ENCODE data around the gene LEF1. TPM values are rescaled to one million over a fixed set of nuclear protein-coding genes. Genes with fewer than 3 reads are reported as not detected.
A peak's percentile ranks its signal among the peaks of the same experiment; 100 is the strongest.

LEF1 gene
- total and polyA plus RNA-seq, 4 experiments from 2014 or later, result 307 to 399 (median 372) TPM

DNA sequence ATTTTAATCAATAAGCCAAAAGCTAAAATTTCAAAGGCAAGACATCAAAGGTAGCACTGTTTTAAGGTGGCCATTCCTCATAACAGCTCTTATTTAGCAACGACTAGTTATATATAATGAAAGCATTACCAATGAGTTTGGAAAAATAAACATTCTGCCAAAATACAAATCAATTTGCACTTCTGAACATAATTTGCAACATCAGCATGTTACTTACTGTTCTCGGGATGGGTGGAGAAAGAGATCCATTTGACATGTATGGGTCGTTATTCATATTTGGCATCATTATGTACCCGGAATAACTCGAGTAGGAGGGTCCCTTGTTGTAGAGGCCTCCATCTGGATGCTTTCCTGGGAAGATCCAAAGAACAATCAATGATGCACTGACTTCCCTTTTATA lies 5.4 kb downstream of the LEF1 start:
- no peak for DNase-seq
- Histone ChIP-seq H3K27me3 (ENCODE audit: insufficient read depth, low read length) (no peaks in the 10 kb centered on the region), H3K4me1 (ENCODE audit: insufficient read depth, low read length) (peaks cover 52% of the 10 kb centered on the region), H3K9me3 (ENCODE audit: control insufficient read depth in 1 of 2, low read length in 2 of 2) (no peaks in the 10 kb centered on the region), H3K36me3 (ENCODE audit: insufficient read depth, low read length) (peaks cover 3% of the 10 kb centered on the region), H3K4me3 (ENCODE audit: low read length in 2 of 2) (peak overlapping the region; percentile 32 to 81), H3K27ac (ENCODE audit: low read depth, low read length) (peak overlapping the region; percentile 43)
- POLR2A ChIA-PET (ENCODE audit: partially characterized antibody), result interaction anchor here (0.7 to 19.9 kb wide), 8 partner anchors 9 to 192 kb away, joined by 3 to 460 read pairs (median 5); no protein-coding TSS in a partner anchor
- peak overlapping the region; percentile 11 to 88 (median 76) for H3K27ac Mint-ChIP-seq
- peak overlapping the region; percentile 82 to 100 (median 98) for H3K4me3 Mint-ChIP-seq
- intact Hi-C loops (cut with micrococcal nuclease), result no loop called here
- CTCF ChIA-PET (ENCODE audit: partially characterized antibody), result interaction anchor here (1.4 to 8.6 kb wide), 3 partner anchors 8 to 107 kb away, joined by 3 to 64 read pairs (median 4); no protein-coding TSS in a partner anchor
- H3K27me3 Mint-ChIP-seq, result peaks cover 0 to 6% of the 10 kb centered on the region in 2 donors
- H3K9me3 Mint-ChIP-seq, result peaks cover 0 to 2% (median 0%) of the 10 kb centered on the region in 8 donors
- peaks cover 19 to 80% (median 34%) of the 10 kb centered on the region in 4 donors for H3K4me1 Mint-ChIP-seq
- peaks cover 40 to 71% of the 10 kb centered on the region in 2 donors for H3K36me3 Mint-ChIP-seq

- Mint-ChIP-seq H3K9me3 (peaks cover 0 to 2% (median 0%) of the 10 kb centered on the region in 8 donors), H3K36me3 (peaks cover 43 to 68% of the 10 kb centered on the region in 2 donors), H3K27me3 (no peaks in the 10 kb centered on the region), H3K27ac (peak overlapping the region; percentile 19 to 89 (median 75)), H3K4me1 (peaks cover 30 to 84% (median 47%) of the 10 kb centered on the region in 4 donors), H3K4me3 (peak overlapping the region; percentile 85 to 98 (median 88))
- intact Hi-C loops (cut with micrococcal nuclease), result loop anchor here (1.0 to 2.0 kb wide), 2 partner anchors 8 to 16 kb away; no protein-coding TSS in a partner anchor
- Histone ChIP-seq H3K9me3 (ENCODE audit: control insufficient read depth in 1 of 2, low read length in 2 of 2) (no peaks in the 10 kb centered on the region), H3K4me1 (ENCODE audit: insufficient read depth, low read length) (peaks cover 77% of the 10 kb centered on the region), H3K27ac (ENCODE audit: low read depth, low read length) (peak overlapping the region; percentile 27), H3K27me3 (ENCODE audit: insufficient read depth, low read length) (no peaks in the 10 kb centered on the region), H3K36me3 (ENCODE audit: insufficient read depth, low read length) (peaks cover 3% of the 10 kb centered on the region), H3K4me3 (ENCODE audit: low read length in 2 of 2) (peak overlapping the region; percentile 19 to 81)
- DNase-seq, result peak; percentile 38 to 50 (median 47)
- POLR2A ChIA-PET (ENCODE audit: partially characterized antibody), result interaction anchor here (0.9 to 19.9 kb wide), 11 partner anchors 9 to 195 kb away, joined by 3 to 460 read pairs (median 4); partner anchors contain the start of gene LEF1
- CTCF ChIA-PET (ENCODE audit: partially characterized antibody), result interaction anchor here (1.0 to 8.6 kb wide), 5 partner anchors 26 to 117 kb away, joined by 3 to 64 read pairs (median 3); no protein-coding TSS in a partner anchor
Measured at GRCh38 chr4:108160741-108161352, 7.9 kb downstream of the LEF1 start.

GRCh38 chr4:108159845-108160244 lies 8.9 kb downstream of the LEF1 start:
- H3K27me3 ChIP-seq (ENCODE audit: insufficient read depth, low read length), result no peaks in the 10 kb centered on the region
- peaks cover 87% of the 10 kb centered on the region for H3K4me1 ChIP-seq (ENCODE audit: insufficient read depth, low read length)
- H3K4me3 Mint-ChIP-seq, result peak overlapping the region; percentile 85 to 98 (median 88)
- H3K27ac Mint-ChIP-seq, result peak overlapping the region; percentile 13 to 89 (median 79)
- intact Hi-C loops (cut with micrococcal nuclease), result loop anchor here (1.0 to 2.0 kb wide), 2 partner anchors 9 to 15 kb away; no protein-coding TSS in a partner anchor
- peaks cover 38 to 84% (median 56%) of the 10 kb centered on the region in 4 donors for H3K4me1 Mint-ChIP-seq
- H3K9me3 ChIP-seq (ENCODE audit: control insufficient read depth in 1 of 2, low read length in 2 of 2), result no peaks in the 10 kb centered on the region
- peak overlapping the region in 1 of 2 donors; percentile 81 for H3K4me3 ChIP-seq (ENCODE audit: low read length in 2 of 2)
- POLR2A ChIA-PET (ENCODE audit: partially characterized antibody), result interaction anchor here (0.6 to 19.9 kb wide), 14 partner anchors 8 to 460 kb away, joined by 3 to 460 read pairs (median 4); partner anchors contain the start of genes LEF1 and RPL34
- H3K27ac ChIP-seq (ENCODE audit: low read depth, low read length), result peak overlapping the region; percentile 27
- H3K36me3 Mint-ChIP-seq, result peaks cover 39 to 68% of the 10 kb centered on the region in 2 donors
- H3K9me3 Mint-ChIP-seq, result no peaks in the 10 kb centered on the region
- peak in 1 of 5 donors; percentile 25 for DNase-seq
- H3K36me3 ChIP-seq (ENCODE audit: insufficient read depth, low read length), result peaks cover 3% of the 10 kb centered on the region
- H3K27me3 Mint-ChIP-seq, result no peaks in the 10 kb centered on the region
- CTCF ChIA-PET (ENCODE audit: partially characterized antibody), result interaction anchor here (0.8 to 8.6 kb wide), 8 partner anchors 9 to 412 kb away, joined by 3 to 64 read pairs (median 4); partner anchors contain the start of gene LEF1

DNA sequence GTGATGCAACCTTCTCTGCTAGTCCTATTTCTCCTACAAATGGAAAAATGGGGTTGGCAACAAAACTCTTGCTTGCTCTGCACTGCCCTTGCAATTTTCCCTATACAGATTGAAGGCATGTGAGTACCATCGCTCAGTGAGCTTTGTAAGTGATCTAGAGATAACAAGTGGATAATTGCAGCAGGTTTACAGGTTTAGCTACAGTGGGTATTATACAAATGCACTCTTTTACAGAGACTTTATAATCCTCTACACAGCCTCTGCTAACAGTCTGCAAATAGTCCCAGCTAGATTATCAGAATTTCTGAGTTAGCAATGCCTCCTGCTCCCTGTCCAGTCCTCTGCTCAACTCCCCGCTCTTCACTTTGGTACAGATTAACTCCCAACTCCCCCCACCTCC lies 11.1 kb downstream of the LEF1 start:
- H3K36me3 ChIP-seq (ENCODE audit: insufficient read depth, low read length), result peaks cover 3% of the 10 kb centered on the region
- ChIA-PET POLR2A (ENCODE audit: partially characterized antibody) (interaction anchor here (1.3 to 19.9 kb wide), 6 partner anchors 8 to 462 kb away, joined by 3 to 460 read pairs (median 8); partner anchors contain the start of genes LEF1 and RPL34), CTCF (ENCODE audit: partially characterized antibody) (interaction anchor here (0.8 to 8.6 kb wide), 4 partner anchors 11 to 413 kb away, joined by 3 to 64 read pairs (median 4); partner anchors contain the start of gene LEF1)
- H3K4me3 ChIP-seq (ENCODE audit: low read length in 2 of 2), result peak overlapping the region in 1 of 2 donors; percentile 29
- H3K4me1 ChIP-seq (ENCODE audit: insufficient read depth, low read length), result peaks cover 100% of the 10 kb centered on the region
- H3K9me3 ChIP-seq (ENCODE audit: control insufficient read depth in 1 of 2, low read length in 2 of 2), result no peaks in the 10 kb centered on the region
- no peak for DNase-seq
- H3K36me3 Mint-ChIP-seq, result peaks cover 30 to 63% of the 10 kb centered on the region in 2 donors
- peak overlapping the region; percentile 15 to 84 (median 51) for H3K27ac Mint-ChIP-seq
- H3K4me1 Mint-ChIP-seq, result peaks cover 45 to 76% (median 60%) of the 10 kb centered on the region in 4 donors
- H3K27me3 ChIP-seq (ENCODE audit: insufficient read depth, low read length), result no peaks in the 10 kb centered on the region
- H3K27ac ChIP-seq (ENCODE audit: low read depth, low read length), result no peak overlapping the region
- H3K27me3 Mint-ChIP-seq, result no peaks in the 10 kb centered on the region
- peak overlapping the region; percentile 57 to 90 (median 72) for H3K4me3 Mint-ChIP-seq
- H3K9me3 Mint-ChIP-seq, result no peaks in the 10 kb centered on the region
- intact Hi-C loops (cut with micrococcal nuclease), result loop anchor here (1.0 kb wide), 1 partner anchor 8 kb away; no protein-coding TSS in a partner anchor

- H3K36me3 Mint-ChIP-seq, result peaks cover 35 to 67% of the 10 kb centered on the region in 2 donors
- H3K36me3 ChIP-seq (ENCODE audit: insufficient read depth, low read length), result peaks cover 5% of the 10 kb centered on the region
Measured at GRCh38 chr4:108156391-108156790, 12.3 kb downstream of the LEF1 start.

DNA sequence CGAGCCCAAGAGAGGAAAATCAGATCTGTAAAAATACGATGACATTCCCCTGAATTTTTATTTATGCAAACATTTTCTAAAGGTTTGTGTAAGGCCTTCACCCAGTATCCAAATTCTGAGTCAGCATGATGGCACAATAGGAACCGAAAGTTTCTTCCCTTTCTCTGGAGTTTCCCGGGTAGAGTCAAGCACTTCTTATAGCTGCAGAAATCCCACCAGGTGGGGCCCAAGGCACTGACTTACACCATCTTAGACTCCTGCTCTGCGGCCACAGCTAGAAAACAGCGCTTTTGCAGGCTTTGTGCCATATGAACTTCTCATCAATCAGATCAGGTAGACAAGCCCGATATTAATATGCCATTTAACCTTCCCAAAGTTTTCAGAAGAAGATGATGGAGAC lies 13.4 kb downstream of the LEF1 start:
- intact Hi-C loops (cut with micrococcal nuclease), result loop anchor here (1.0 kb wide), 2 partner anchors 8 to 125 kb away; no protein-coding TSS in a partner anchor
- H3K27me3 Mint-ChIP-seq, result no peaks in the 10 kb centered on the region
- Histone ChIP-seq H3K36me3 (ENCODE audit: insufficient read depth, low read length) (peaks cover 9% of the 10 kb centered on the region), H3K27me3 (ENCODE audit: insufficient read depth, low read length) (no peaks in the 10 kb centered on the region), H3K4me1 (ENCODE audit: insufficient read depth, low read length) (peaks cover 100% of the 10 kb centered on the region), H3K9me3 (ENCODE audit: control insufficient read depth in 1 of 2, low read length in 2 of 2) (no peaks in the 10 kb centered on the region), H3K4me3 (ENCODE audit: low read length in 2 of 2) (no peak overlapping the region), H3K27ac (ENCODE audit: low read depth, low read length) (no peak overlapping the region)
- H3K4me1 Mint-ChIP-seq, result peaks cover 54 to 80% (median 69%) of the 10 kb centered on the region in 4 donors
- ChIA-PET CTCF (ENCODE audit: partially characterized antibody) (interaction anchor here (0.9 to 1.7 kb wide), 11 partner anchors 9 to 338 kb away, joined by 3 to 6 read pairs (median 4); partner anchors contain the start of gene LEF1), POLR2A (ENCODE audit: partially characterized antibody) (interaction anchor here (0.7 to 19.9 kb wide), 5 partner anchors 9 to 417 kb away, joined by 3 to 460 read pairs (median 4); partner anchors contain the start of gene LEF1)
- H3K4me3 Mint-ChIP-seq, result peak overlapping the region; percentile 26 to 84 (median 72)
- DNase-seq, result peak in 1 of 5 donors; percentile 56
- H3K36me3 Mint-ChIP-seq, result peaks cover 40 to 66% of the 10 kb centered on the region in 2 donors
- peak overlapping the region; percentile 33 to 89 (median 52) for H3K27ac Mint-ChIP-seq
- peaks cover 0 to 2% (median 0%) of the 10 kb centered on the region in 8 donors for H3K9me3 Mint-ChIP-seq

More at GRCh38 chr4:108156391-108156790, 12.3 kb downstream of the LEF1 start:
- Histone ChIP-seq H3K4me1 (ENCODE audit: insufficient read depth, low read length) (peaks cover 100% of the 10 kb centered on the region), H3K27me3 (ENCODE audit: insufficient read depth, low read length) (no peaks in the 10 kb centered on the region), H3K9me3 (ENCODE audit: control insufficient read depth in 1 of 2, low read length in 2 of 2) (no peaks in the 10 kb centered on the region), H3K27ac (ENCODE audit: low read depth, low read length) (no peak overlapping the region), H3K4me3 (ENCODE audit: low read length in 2 of 2) (no peak overlapping the region)
- DNase-seq, result no peak
- Mint-ChIP-seq H3K27me3 (no peaks in the 10 kb centered on the region), H3K9me3 (peaks cover 0 to 2% (median 0%) of the 10 kb centered on the region in 8 donors), H3K27ac (peak overlapping the region in 4 of 7 donors; percentile 30 to 84 (median 38)), H3K4me3 (peak overlapping the region in 6 of 8 donors; percentile 26 to 90 (median 74)), H3K4me1 (peaks cover 50 to 80% (median 69%) of the 10 kb centered on the region in 4 donors)
- CTCF ChIA-PET (ENCODE audit: partially characterized antibody), result interaction anchor here (0.7 to 8.6 kb wide), 8 partner anchors 8 to 475 kb away, joined by 3 to 64 read pairs (median 3); partner anchors contain the start of gene LEF1
- intact Hi-C loops (cut with micrococcal nuclease), result no loop called here
- POLR2A ChIA-PET (ENCODE audit: partially characterized antibody), result interaction anchor here (1.3 to 19.9 kb wide), 3 partner anchors 13 to 102 kb away, joined by 4 to 460 read pairs (median 122); partner anchors contain the start of gene LEF1

Measured in CD4-positive, alpha-beta memory T cell (primary cell).